AG09319 (cell line): ENCODE measurements around the gene ASB7.

Source experiments
- DNase-seq: peaks from one replicate; pipeline ENCODE4 v3.0.0-alpha.2; 2010; ENCODE audit warnings: low read depth; ENCODE audit errors: extremely low read depth
- CTCF ChIP-seq: IDR thresholded peaks from 2 replicates; pipeline ENCODE4 v1.5.1; 2011; ENCODE audit warnings: low read depth, mild to moderate bottlenecking, inconsistent platforms, low read length, moderate library complexity

The ASB7 gene

GRCh38 chr15:100598655-100599054 lies 3.7 kb upstream of the ASB7 start:
- TF ChIP-seq CTCF = no peak
- no peak for DNase-seq

- DNase-seq = no peak
- no peak for TF ChIP-seq CTCF
Observed at GRCh38 chr15:100601163-100601562, 1.2 kb upstream of the ASB7 start.

GRCh38 chr15:100601617-100602063 lies 749 bp upstream of the ASB7 start:
- TF ChIP-seq CTCF = no peak
- DNase-seq = no peak

- DNase-seq = no peak
Observed at GRCh38 chr15:100602823-100603393, 519 bp downstream of the ASB7 start.

GRCh38 chr15:100612539-100612938 lies 10.2 kb downstream of the ASB7 start:
- no peak for DNase-seq
- no peak for TF ChIP-seq CTCF

More at GRCh38 chr15:100602823-100603393, 519 bp downstream of the ASB7 start:
- no peak for TF ChIP-seq CTCF

GRCh38 chr15:100613208-100613607 lies 10.8 kb downstream of the ASB7 start:
- TF ChIP-seq CTCF = no peak
- DNase-seq = no peak

GRCh38 chr15:100614336-100614735 lies 11.9 kb downstream of the ASB7 start:
- TF ChIP-seq CTCF = no peak
- no peak for DNase-seq
